HG03280 (cell line): Measurements from ENCODE around the gene NSMCE4A.
"Not testable (repeated sequence)": the region's sequence is repeated elsewhere in the genome, so short reads cannot be mapped to it uniquely, and the experiment has no call there.

ENCODE experiments used
- ATAC-seq: cut with Tn5 transposase; IDR thresholded peaks from one replicate; pipeline ENCODE4 v1.9.1; 2021; ENCODE audit warnings: mild to moderate bottlenecking, moderate library complexity; ENCODE audit not compliant: unreplicated experiment

Gene NSMCE4A

DNA sequence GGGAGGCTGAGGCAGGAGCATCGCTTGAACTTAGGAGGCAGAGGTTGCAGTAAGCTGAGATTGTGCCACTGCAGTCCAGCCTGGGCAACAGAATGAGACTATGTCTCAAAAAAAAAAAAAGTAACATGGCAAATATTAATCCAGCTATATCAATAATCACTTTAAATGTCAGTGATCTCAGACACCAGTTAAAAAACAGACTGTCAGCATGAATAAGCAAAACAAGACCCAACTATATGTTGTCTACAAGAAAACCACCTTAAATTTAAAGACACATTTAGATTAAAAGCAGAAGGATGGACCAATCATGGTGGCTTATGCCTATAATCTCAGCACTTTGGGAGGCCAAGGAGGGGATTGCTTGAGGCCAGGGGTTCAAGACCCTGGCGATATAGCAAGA is 38.7 kb downstream of the NSMCE4A start:
- no peak for ATAC-seq

GRCh38 chr10:121935702-121936101 is 39.3 kb downstream of the NSMCE4A start:
- ATAC-seq: no peak

- ATAC-seq: not testable (repeated sequence)
Measured at GRCh38 chr10:121930268-121931085, 44.5 kb downstream of the NSMCE4A start.

DNA sequence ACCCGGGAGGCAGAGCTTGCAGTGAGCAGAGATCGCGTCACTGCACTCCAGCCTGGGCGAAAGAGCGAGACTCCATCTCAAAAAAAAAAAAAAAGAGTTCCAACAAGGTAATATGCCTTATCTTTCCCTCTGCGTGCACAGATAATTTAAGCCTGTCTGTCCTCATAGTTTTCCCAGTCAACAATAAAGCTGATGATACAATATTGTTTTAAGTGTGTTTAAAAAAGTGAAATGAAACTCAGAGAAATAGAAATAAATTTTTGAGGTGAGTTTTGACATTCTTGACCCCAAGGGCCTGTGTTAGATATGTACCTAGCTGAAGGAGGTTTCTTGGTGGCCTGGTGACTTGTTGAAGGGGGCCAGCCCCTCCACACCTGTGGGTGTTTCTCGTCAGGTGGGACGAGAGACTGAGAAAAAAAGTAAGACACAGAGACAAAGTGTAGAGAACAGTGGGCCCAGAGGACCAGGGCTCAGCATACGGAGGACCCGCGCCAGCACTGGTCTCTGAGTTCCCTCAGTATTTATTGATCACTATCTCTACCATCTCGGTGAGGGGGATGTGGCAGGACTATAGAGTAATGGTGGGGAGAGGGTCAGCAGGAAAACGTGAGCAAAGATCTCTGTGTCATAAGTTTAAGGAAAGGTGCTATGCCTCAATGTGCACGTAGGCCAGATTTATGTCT is 45.3 kb downstream of the NSMCE4A start:
- ATAC-seq: not testable (repeated sequence)

DNA sequence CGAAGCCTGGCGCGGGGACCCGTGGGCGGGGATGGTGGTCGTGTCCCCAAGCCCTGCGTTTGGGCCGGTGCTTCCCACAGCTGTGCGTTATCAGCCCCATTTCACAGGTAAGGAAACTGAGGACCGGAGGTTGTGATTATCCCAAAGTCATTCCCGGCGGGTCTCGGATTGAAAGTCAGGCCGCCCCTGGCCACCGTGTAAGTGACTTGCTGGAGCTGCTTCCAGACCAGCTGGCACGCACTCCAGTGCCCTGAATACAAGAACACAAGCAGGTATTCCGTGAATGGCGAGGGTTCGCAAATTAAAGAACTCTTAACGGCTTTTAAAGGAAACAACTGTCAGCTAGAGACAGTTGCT is 46.5 kb downstream of the NSMCE4A start:
- peak; percentile 7 for ATAC-seq

DNA sequence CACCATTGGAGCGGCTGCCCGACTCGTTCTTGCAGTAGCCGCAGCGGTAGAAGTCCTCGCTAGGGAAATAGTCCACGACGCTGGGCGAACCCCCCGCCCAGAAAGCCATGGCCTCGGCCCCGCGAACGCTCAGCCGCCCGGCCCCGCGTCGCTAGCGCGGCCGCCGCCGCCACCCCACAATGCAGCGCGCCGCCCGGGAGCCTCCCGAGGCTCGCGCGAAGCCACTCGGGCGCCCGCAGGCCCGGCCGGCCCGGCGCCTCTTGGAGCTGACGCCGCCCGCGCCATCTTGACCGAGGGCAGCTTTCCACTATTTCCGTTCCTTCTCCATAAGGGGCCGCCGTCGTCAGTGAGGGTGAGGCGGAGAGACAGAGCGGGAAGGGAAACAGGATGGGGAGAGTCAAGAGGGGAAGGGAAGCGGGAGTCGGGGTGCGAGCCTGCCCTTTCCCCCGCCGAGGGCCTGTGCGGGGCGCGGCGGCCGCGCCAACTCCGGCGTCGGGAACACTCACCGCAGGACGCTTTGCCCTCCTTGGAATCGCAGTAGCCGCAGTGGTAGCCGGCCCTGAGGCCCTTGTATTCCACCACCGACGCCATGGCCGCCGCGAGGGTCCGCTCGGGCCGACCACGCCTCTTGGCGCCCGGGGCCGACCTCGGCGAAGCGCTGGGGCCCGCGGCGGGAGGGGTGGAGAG is 47.0 kb downstream of the NSMCE4A start, which contains the start of gene ATE1:
Gene ATE1, minus strand, starts transcription at position 191 of the 687 bp plus-strand sequence. Its CDS starts 82 bp downstream, at position 109.
- peak; percentile 89 for ATAC-seq

- peak; percentile 44 for ATAC-seq
Measured at GRCh38 chr10:121927318-121927840, 47.6 kb downstream of the NSMCE4A start.

DNA sequence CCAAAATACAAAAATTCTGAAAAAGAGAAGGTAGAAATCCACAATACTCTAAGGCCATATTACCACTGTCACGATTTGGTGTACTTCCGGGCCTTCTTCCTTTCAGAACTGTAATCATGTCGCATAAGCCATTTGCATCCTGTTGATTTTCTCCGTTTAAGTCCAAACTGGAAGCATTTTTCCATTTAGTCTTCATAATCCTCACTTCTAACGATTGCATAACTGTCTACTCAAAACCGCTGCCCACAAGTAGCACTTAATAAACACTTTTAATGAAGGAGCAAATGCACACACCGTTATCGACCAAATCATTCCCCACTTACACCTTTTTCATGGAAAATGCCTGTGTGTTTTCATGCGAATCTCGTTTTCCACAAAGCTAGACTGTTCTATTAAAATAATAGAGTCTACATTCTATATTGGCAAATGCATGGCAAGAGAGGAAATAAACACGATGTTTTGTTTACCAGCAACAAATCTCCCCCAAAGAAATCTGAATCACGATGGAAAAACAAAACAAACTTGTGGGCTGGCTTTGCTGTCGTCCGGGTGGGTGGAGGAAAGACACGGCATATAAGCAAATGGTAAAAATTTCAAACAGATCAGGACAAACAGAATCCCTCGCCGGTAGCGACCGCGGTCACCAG is 48.2 kb downstream of the NSMCE4A start:
- peak; percentile 6 for ATAC-seq

DNA sequence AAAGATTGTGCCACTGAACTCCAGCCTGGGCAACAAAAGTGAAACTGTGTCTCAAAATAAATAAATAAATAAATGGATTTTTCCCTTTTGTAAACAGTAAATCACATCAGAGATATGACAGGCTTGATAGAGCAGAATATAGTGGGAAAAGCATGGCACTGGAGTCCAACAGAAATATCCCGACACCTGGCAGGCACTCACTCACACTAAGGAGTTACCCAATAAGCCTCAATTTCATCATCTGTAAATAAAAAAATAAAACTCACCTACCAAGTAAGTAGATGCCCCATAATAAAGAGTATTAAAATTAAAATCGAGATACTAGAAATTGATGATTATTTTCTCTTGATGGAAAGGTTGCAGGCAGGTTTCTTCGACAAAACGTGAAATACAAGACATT is 48.9 kb downstream of the NSMCE4A start:
- ATAC-seq: no peak

GRCh38 chr10:121921238-121921931 is 53.6 kb downstream of the NSMCE4A start:
- no peak for ATAC-seq

DNA sequence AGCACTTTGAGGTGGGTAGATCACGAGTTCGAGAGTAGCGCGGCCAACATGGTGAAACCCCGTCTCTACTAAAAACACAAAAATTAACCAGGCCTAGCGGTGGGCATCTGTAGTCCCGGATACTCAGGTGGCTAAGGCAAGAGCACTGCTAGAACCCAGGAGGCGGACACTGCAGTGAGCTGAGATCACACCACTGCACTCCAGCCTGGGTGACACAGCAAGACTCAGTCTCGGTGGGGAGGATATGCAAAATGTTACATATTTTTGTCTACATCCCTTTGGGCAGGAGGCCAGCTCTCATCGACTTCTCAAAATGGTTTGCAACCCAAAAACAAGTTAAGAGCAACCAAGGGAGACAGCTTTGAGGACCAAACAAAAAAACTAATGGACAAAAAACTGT is 55.4 kb downstream of the NSMCE4A start:
- ATAC-seq: peak; percentile 81

DNA sequence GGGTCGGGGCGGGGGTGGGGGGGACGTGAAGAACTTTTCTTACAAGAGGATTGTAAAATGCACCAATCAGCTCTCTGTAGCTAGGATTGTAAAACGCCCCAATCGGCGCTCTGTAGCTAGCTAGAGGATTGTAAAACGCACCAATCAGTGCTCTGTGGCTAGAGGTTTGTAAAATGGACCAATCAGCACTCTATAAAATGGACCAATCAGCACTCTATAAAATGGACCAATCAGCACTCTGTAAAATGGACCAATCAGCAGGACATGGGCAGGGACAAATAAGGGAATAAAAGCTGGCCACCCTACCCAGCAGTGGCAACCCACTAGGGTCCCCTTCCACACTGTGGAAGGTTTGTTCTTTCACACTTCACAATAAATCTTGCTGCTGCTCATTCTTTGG is 56.2 kb downstream of the NSMCE4A start:
- ATAC-seq: not testable (repeated sequence)

GRCh38 chr10:121914661-121915060 is 60.4 kb downstream of the NSMCE4A start:
- no peak for ATAC-seq

DNA sequence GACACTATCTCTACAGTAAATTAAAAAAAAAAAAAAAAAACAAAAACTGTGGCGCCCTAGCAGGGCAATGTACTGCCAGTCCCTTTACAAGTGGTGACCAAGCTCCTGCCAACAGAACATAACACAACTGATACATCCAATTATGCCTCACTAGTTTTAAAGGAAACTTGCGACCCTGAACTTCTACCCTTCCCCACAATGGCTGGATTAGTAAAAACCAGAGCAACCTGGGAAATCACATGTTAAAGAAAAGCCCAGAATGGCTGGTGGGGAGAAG is 63.7 kb downstream of the NSMCE4A start:
- no peak for ATAC-seq

GRCh38 chr10:121910673-121911420 is 64.2 kb downstream of the NSMCE4A start:
- peak; percentile 52 for ATAC-seq
